Measurements from ENCODE around the gene ZGPAT.

ZGPAT gene

DNA sequence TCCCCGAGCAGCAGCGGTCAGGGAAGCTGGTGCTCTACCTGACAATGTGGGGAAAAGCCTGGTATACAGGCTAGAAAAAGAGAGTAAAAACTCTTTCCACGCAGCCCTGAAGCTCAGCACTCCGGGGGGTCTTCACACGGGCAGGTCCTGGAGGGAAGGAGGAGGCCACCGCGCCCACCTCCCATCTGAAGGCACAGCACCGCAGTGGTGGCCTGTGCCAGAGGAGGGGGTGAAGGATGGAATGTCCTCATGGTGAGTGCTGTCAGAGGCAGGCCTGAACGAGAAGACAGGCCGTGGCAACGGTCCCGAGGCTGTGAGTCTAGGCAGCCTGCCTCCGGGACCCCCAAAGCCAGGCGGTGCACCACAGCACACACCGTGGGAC, 37.6 kb downstream of the ZGPAT start:
- no peak for DNase-seq

DNA sequence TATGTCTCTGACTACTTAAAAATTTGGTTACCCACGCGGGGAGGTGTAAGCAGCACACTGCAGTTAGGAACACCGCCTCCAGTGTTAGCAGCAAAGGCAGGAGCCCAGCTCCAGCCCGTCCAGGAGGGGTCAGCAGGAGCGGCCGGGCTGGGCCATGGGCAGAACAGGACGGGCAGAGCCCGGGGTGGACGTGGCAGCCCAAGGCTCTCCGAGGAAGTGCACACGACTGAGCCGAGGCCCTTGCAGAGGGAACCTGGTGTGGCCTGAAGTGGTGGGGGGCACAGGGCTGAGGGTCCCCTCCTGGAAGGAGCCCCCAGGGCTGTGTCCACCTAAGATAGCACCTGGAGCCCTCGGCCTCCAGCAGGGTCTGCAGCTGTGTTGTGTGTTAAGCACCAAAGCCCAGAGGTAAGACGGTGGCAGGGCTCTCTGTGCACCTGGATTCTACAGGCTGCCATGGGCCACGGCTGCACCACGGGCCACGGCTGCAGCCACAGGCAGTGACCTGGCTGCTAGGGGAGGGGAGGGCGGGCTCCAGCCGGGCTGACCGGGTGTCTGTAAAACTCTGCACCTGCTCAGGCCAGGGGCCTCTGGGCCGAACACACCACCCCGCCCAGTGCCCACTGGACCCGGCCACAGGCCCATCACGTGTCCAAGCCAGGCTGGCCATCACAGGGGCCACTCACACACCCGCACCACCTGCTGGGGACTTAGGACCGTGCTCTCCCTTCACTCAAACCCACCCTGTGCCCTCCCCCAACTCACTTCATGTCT, 38.3 kb downstream of the ZGPAT start:
- no peak for DNase-seq

DNA sequence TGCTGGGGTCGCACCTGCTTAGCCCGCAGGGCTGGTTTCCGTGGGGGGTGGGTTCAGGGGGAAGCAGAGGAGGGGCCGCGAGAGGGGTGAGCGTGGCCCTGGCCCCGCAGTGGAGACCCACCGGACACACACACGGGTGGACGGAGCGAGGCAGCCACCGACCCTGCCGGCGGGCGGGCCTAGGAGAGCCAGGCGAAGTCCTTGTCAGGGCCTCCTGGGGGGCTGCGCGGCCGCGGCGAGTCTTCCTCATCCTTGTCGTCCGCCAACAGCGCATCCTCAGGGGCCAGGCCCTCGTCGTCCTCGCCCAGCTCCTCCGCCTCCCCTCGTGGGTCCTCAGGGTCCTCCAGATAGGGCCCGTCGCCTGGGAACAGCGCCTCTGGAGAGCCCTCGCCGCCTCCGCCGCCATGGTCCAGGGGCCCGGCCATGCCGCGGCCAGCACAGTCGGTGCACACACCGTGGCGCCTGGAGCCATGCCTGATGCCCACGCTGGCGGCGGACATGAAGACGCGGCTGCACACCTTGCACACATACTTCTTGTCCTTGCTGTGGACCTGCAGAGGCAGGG, 39.0 kb downstream of the ZGPAT start:
- no peak for DNase-seq

DNA sequence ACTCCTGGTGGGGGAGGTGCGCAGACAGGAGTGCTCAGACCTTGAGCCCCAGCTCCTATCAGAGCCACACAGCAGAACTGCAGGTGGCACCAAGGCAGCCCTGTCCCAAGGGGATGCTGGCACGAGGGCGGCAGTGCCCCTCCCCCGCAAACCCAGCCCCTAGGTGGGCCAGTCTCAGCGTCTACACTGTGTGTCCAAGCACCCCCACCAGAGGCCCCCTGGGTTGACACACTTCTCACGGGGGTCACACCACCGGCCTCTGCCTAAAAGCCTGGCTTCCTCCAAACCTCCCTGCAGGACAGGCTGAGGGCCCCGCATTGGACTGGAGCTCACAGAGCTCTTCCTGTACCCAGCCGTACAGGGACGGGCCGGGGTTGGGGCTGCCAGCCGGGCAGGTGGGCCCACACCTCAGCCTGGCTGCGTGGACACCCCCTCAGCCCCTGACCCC, 39.8 kb downstream of the ZGPAT start:
- no peak for DNase-seq

DNA sequence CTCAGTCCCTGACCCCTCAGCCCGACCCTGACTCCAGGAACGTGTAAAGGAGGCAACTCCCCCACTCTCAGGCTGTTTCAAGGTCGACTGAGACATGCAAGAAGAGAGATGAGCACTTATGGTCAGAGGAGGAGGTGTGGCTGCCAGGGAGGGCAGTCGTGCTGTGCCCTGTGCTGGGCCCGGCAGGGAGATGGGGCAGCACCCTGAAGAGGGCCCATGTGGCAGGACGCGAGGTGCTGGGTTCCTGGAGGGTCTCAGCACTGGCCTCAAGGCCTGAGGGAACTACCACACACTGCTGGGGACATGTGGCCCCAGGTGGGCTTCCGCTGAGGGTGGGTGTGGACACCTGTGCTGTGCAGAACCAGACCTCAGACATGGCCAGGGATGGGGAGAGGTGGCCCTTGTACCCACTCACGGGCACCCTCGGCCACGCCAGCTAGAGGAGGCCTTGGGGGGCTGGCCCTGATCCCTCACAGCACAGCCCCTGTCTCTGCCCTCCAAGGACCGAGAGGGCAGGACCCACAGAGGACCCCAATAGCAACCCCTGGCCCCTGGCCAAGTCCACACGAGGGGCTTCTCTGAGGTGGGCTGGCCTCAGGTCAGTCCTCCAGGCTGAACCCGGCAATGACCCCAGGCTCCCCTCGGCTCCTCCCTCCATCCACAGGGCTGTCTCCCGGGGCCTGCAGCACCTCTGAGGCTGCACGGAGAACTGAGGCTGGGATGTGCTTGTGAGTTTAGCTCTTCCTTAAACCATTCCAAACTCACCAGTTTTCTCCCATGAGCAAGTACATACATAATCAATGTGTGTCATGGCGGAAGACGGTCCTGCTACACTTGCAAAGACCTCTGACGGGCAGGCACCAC, 40.5 kb downstream of the ZGPAT start:
- DNase-seq: no peak

DNA sequence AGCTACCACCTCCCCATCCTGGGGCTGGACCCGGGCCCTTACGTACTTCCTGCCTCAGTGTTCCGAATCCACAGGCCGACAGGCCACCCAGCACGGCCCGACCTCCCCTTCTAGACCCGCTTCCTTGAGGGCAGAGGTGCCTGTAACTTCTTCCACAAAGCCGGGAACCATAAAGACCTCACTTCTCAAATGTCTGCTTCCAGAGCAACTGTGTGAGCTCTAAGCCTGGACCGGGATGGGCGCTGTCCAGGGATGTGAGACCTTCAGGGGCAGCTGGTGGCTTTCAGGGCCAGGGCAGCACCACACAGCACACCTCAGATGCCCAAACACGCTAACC, 41.1 kb downstream of the ZGPAT start:
- no peak for DNase-seq

DNA sequence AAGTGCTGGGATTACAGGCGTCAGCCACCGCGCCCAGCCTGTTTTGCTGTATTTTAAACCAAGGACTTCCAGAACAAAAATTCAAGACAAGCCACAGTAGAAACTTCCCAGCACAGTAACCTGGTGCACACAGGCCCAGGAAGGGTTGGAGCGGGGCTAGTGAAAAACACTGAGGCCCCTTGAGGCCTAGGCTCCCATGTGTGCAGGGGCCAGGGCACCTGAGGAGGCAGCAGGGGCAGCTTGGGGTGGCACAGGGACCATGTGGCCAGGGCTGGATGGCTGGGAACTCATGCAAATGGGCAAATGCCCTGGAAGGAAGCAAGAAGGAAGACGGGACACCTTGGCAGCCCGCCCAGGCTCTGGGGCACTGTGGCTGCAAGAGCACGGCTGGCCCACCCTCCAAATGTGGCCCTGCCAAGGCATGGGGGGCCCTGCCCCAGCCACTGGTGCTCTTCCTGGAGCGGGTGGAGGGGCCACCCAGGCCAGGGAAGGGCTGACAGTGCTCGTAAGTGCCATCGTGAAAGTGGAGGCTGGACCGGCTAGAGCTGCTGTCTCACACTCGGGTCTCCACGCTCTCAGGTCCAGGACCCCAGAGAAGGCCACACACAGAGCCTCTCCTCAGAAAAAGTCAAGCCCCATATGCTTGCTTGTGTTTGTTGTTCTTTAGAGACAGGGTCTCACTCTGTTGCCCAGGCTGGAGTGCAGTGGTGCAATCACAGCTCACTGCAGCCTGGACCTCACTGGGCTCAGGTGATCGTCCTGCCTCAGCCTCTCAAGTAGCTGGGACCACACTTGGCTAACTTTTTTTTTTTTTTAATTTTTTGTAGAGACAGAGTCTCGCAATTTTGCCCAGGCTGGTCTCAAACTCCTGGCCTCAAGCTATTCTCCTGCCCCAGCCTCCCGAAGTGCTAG, 42.0 kb downstream of the ZGPAT start:
- DNase-seq: no peak

- no peak for DNase-seq
These were observed 43.1 kb downstream of the ZGPAT start for GRCh38 chr20:63750807-63751470.

DNA sequence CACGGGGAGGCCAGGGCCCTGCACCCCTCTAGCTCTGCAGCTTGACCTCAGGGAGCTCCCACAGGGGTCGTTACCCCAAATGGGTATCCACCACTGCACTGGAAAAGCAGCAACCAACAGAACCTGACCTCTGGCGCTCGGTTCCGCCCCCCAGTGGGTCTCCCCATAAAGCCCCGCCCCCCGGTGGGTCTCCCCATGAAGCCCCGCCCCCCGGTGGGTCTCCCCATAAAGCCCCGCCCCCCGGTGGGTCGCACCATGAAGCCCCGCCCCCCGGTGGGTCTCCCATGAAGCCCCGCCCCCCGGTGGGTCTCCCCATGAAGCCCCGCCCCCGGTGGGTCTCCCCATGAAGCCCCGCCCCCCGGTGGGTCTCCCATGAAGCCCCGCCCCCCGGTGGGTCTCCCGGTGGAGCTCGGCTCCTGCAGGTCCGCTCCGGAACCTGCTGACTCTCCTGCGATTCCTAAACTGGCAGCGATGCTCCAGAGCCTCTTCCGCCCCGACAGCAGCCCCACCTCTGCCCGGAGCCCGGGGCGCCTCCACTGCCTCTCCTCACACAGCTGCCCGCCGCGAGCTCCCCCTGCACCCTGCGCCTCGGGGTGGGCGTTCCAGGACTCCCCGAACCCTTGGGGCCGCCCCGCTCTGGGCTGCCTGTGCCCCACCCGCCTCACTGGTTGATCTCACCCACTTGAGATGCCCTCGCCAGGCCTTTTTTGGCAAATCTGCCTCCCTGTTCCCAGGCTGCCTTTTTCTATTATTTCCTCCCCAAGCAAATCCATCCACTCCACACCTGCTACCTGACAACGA, 43.8 kb downstream of the ZGPAT start:
- no peak for DNase-seq

DNA sequence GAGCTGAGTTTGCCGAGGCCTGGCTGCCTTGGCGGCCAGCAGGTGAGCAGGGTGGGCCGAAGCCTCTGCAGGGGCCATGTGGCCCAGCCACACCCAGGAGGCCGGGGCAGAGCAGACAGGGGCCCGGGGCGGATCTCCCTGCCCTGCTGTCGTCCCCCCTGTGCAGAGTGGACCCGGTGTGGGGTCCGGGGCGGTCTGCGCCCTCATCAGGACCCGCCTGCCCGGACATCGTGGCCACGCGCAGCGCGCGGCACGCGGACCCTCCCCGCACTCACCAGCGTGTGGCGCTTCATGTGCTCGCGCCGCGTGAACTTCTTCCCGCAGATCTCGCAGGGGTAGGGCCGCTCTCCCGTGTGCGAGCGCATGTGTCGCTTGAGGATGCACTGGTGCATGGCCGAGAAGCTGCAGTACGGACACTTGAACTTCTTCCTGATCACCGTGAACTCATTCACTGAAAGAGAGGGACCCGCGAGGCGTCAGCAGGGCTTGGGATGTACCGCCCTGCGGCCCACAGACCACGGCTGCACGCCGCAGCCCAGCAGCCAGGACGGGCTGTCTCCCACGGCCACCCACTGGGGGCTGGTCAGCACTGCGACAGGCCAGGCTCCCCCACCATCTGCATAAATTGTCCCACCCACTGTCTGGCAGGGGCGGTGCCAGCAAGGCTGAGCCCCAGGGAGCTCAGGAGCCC, 44.7 kb downstream of the ZGPAT start:
- no peak for DNase-seq

GRCh38 chr20:63753381-63753780, 45.5 kb downstream of the ZGPAT start:
- DNase-seq: no peak

- no peak for DNase-seq
These were observed 46.2 kb downstream of the ZGPAT start for GRCh38 chr20:63754008-63754407.

GRCh38 chr20:63755933-63756647, 48.3 kb downstream of the ZGPAT start:
- DNase-seq: no peak

DNA sequence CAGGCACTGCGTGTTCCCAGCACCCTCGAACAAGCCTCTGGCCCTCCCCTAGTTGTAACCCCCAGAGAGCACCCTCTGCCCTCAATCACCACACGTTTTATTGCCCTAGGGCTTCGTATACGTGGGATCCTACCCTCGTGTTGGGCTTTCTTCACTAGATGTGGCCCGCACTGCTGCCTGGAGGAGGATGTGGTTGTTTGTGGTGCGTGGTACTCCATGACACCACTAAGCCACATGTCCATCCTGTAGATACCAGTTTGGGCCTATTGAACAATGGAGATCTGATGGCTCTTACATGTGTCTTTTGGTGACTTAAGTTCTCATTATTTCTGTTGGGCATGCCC, 48.8 kb downstream of the ZGPAT start:
- DNase-seq: no peak

DNA sequence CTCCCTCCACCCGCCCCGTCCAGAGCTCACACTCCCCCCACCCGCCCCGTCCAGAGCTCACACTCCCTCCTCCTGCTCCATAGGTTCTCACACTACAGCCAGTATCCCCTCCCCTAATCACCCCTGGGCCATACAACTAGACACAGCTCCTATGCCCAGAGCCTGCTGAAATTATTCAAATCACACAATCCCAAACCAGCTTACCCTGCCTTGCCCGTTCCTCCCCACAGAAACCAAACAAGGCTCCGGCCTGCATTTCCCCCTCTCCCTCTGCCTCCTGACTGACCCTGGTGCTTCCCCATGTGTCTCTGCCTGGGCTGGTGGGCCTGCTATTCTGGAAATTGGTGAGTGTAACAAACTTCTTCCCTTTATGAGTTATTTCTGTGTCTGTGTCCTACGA, 50.3 kb downstream of the ZGPAT start:
- no peak for DNase-seq

- DNase-seq: no peak
These were observed 51.6 kb downstream of the ZGPAT start for GRCh38 chr20:63759377-63759901.

- DNase-seq: no peak
These were observed 57.4 kb downstream of the ZGPAT start for GRCh38 chr20:63765082-63765873.

DNA sequence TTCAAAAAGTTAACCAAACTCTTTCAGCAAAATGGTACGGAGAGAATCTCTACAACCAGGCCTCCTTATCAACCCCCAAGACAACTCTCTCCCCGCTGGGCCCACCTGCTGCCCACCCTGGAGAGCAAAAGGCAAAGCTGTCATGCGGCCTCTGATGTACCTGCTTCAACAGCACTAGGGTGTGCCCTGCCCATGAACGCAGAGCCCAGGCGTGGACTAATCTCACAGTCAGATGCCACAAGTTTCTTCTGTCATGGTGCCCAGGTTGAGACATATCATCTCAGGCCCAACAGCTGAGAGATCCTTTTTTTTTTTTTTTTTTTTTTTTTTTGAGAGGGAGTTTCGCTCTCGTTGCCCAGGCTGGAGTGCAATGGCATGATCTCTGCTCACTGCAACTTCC, 58.1 kb downstream of the ZGPAT start:
- DNase-seq: no peak

Data from fibroblast of skin of right quadriceps (primary cell).